Mucosa of rectum (tissue), 2 donors: Measurements from ENCODE around the gene ZBTB22.
"Not testable (repeated sequence)": the region's sequence is repeated elsewhere in the genome, so short reads cannot be mapped to it uniquely, and the experiment has no call there.

ENCODE experiments used
- H3K27ac ChIP-seq, 2 donors: one replicate each; pipeline ENCODE4 v1.7.0; 2013; ENCODE audit warnings: inconsistent platforms in 2 of 2, low read depth in 2 of 2, low read length in 2 of 2
- H3K27me3 ChIP-seq, 2 donors: one replicate each; pipeline ENCODE4 v1.7.0; 2013; ENCODE audit warnings: low read length in 2 of 2; ENCODE audit not compliant: control insufficient read depth in 2 of 2, insufficient read depth in 2 of 2
- H3K36me3 ChIP-seq, 2 donors: one replicate each; pipeline ENCODE4 v1.7.0; 2013; ENCODE audit warnings: low read length in 2 of 2; ENCODE audit not compliant: control insufficient read depth in 2 of 2, insufficient read depth in 2 of 2
- H3K4me1 ChIP-seq, 2 donors: one replicate each; pipeline ENCODE4 v1.7.0; 2013; ENCODE audit warnings: low read length in 2 of 2, mild to moderate bottlenecking in 1 of 2; ENCODE audit not compliant: control insufficient read depth in 2 of 2, insufficient read depth in 2 of 2
- H3K4me3 ChIP-seq, 2 donors: one replicate each; pipeline ENCODE4 v1.7.0; 2013; ENCODE audit warnings: low read length in 2 of 2
- H3K9ac ChIP-seq, 2 donors: one replicate each; pipeline ENCODE4 v1.7.0; 2013; ENCODE audit warnings: low read length in 2 of 2, low read depth in 1 of 2, mild to moderate bottlenecking in 1 of 2
- H3K9me3 ChIP-seq, 2 donors: one replicate each; pipeline ENCODE4 v1.7.0; 2013; ENCODE audit warnings: low read length in 2 of 2; ENCODE audit not compliant: control insufficient read depth in 2 of 2
- donor health status: healthy.
- donor health status: Normal muscosa, but diverticular disease.

The ZBTB22 gene

GRCh38 chr6:33317669-33318425, at the start of gene ZBTB22:
TSS of gene ZBTB22 (minus strand) at chr6:33317744. CDS start at chr6:33316916, 828 bp downstream.
- H3K27ac ChIP-seq: peak within 1 kb of the TSS; percentile 84 to 88
- H3K4me1 ChIP-seq: peaks cover 49 to 55% of the 10 kb centered on the region in 2 donors
- H3K9ac ChIP-seq: peak within 1 kb of the TSS; percentile 74 to 79
- peaks cover 26 to 27% of the 10 kb centered on the region in 2 donors for H3K36me3 ChIP-seq
- peak within 1 kb of the TSS; percentile 77 to 94 for H3K4me3 ChIP-seq
- no peaks in the 10 kb centered on the region for H3K9me3 ChIP-seq
- no peaks in the 10 kb centered on the region for H3K27me3 ChIP-seq

- no peaks in the 10 kb centered on the region for H3K36me3 ChIP-seq
- H3K9ac ChIP-seq: no peak overlapping the region
- no peaks in the 10 kb centered on the region for H3K4me1 ChIP-seq
- H3K9me3 ChIP-seq: no peaks in the 10 kb centered on the region
- H3K27me3 ChIP-seq: no peaks in the 10 kb centered on the region
- H3K27ac ChIP-seq: no peak overlapping the region
- no peak overlapping the region for H3K4me3 ChIP-seq
Measured at GRCh38 chr6:33367009-33367714, 49.6 kb upstream of the ZBTB22 start.

GRCh38 chr6:33365206-33365971, 47.8 kb upstream of the ZBTB22 start:
- H3K27ac ChIP-seq, H3K4me1 ChIP-seq, H3K27me3 ChIP-seq, H3K4me3 ChIP-seq, H3K36me3 ChIP-seq, H3K9ac ChIP-seq, H3K9me3 ChIP-seq: not testable (repeated sequence)

GRCh38 chr6:33364475-33365205, 47.1 kb upstream of the ZBTB22 start:
- not testable (repeated sequence) for H3K9ac ChIP-seq, H3K9me3 ChIP-seq, H3K4me1 ChIP-seq, H3K27me3 ChIP-seq, H3K36me3 ChIP-seq, H3K27ac ChIP-seq, H3K4me3 ChIP-seq

- not testable (repeated sequence) for H3K4me3 ChIP-seq, H3K9me3 ChIP-seq, H3K27me3 ChIP-seq, H3K27ac ChIP-seq, H3K4me1 ChIP-seq, H3K9ac ChIP-seq, H3K36me3 ChIP-seq
Measured at GRCh38 chr6:33363486-33363885, 45.9 kb upstream of the ZBTB22 start.

GRCh38 chr6:33359331-33359730, 41.8 kb upstream of the ZBTB22 start:
- Histone ChIP-seq H3K9me3 (no peaks in the 10 kb centered on the region), H3K9ac (no peak overlapping the region), H3K27me3 (no peaks in the 10 kb centered on the region), H3K4me1 (peaks cover 0 to 10% of the 10 kb centered on the region in 2 donors), H3K27ac (no peak overlapping the region), H3K4me3 (no peak overlapping the region), H3K36me3 (no peaks in the 10 kb centered on the region)

GRCh38 chr6:33357160-33357871, 39.8 kb upstream of the ZBTB22 start:
- Histone ChIP-seq H3K27ac (peak overlapping the region; percentile 77 to 86), H3K4me1 (peaks cover 0 to 10% of the 10 kb centered on the region in 2 donors)
- H3K27me3 ChIP-seq, H3K36me3 ChIP-seq, H3K9ac ChIP-seq, H3K4me3 ChIP-seq, H3K9me3 ChIP-seq: not testable (repeated sequence)

- H3K9ac ChIP-seq: peak overlapping the region; percentile 48 to 52
- H3K27ac ChIP-seq: peak overlapping the region; percentile 77 to 86
Measured at GRCh38 chr6:33356295-33356694, 38.8 kb upstream of the ZBTB22 start.

GRCh38 chr6:33355860-33356259, 38.3 kb upstream of the ZBTB22 start:
- Histone ChIP-seq H3K9ac (peak overlapping the region; percentile 48 to 52), H3K27ac (peak overlapping the region; percentile 77 to 86), H3K4me1 (peaks cover 0 to 10% of the 10 kb centered on the region in 2 donors)
- H3K27me3 ChIP-seq, H3K36me3 ChIP-seq, H3K4me3 ChIP-seq, H3K9me3 ChIP-seq: not testable (repeated sequence)

More at GRCh38 chr6:33356295-33356694, 38.8 kb upstream of the ZBTB22 start:
- Histone ChIP-seq H3K36me3 (no peaks in the 10 kb centered on the region), H3K4me1 (peaks cover 0 to 10% of the 10 kb centered on the region in 2 donors), H3K27me3 (no peaks in the 10 kb centered on the region), H3K4me3 (no peak overlapping the region), H3K9me3 (no peaks in the 10 kb centered on the region)
